Natural killer cell (primary cell): ENCODE results near the gene SPDYC. TPM values are rescaled to one million over a fixed set of nuclear protein-coding genes. Genes with fewer than 3 reads are reported as not detected.

Experiments used
- ATAC-seq, 3 donors: fragments of 150-1000 bp in 2 of 3; fragments of 200-7000 bp in 1 of 3; cut with Tn5 transposase; 1 replicate in 1 of 3; 2 replicates in 2 of 3; pipeline ENCODE4 v1.10.0; 2021; ENCODE audit warnings: mild to moderate bottlenecking in 2 of 3, moderate library complexity in 2 of 3
- DNase-seq, 2 donors: peaks; one replicate each; pipeline versions ENCODE4 v3.0.0 to v3.0.0-alpha.2; 2013 to 2021; ENCODE audit warnings: mixed read lengths in 1 of 2
- H3K27ac ChIP-seq: one replicate; pipeline ENCODE4 v1.5.1; 2013; ENCODE audit warnings: mild to moderate bottlenecking, low read length
- H3K27me3 ChIP-seq: one replicate; pipeline ENCODE4 v1.6.1; 2013; ENCODE audit warnings: low read length; ENCODE audit not compliant: control insufficient read depth, insufficient read depth
- H3K36me3 ChIP-seq: one replicate; pipeline ENCODE4 v1.6.1; 2013; ENCODE audit warnings: low read length; ENCODE audit not compliant: control insufficient read depth, insufficient read depth
- H3K4me1 ChIP-seq: one replicate; pipeline ENCODE4 v1.6.1; 2013; ENCODE audit warnings: low read length; ENCODE audit not compliant: control insufficient read depth, insufficient read depth
- H3K4me3 ChIP-seq: one replicate; pipeline ENCODE4 v1.5.1; 2013; ENCODE audit warnings: low read length
- H3K9me3 ChIP-seq: one replicate; pipeline ENCODE4 v1.6.1; 2013; ENCODE audit warnings: low read length; ENCODE audit not compliant: control insufficient read depth, insufficient read depth
- H3K27ac Mint-ChIP-seq, 2 donors: one replicate each; pipeline ENCODE4 v1.8.0; 2022; ENCODE audit warnings: mild to moderate bottlenecking in 2 of 2, mixed read lengths in 2 of 2, moderate library complexity in 1 of 2
- H3K27me3 Mint-ChIP-seq, 2 donors: one replicate each; pipeline ENCODE4 v1.8.0; 2022; ENCODE audit warnings: low read depth in 2 of 2, mixed read lengths in 2 of 2
- H3K36me3 Mint-ChIP-seq: one replicate; pipeline ENCODE4 v1.8.0; 2022; ENCODE audit warnings: mixed read lengths
- H3K4me1 Mint-ChIP-seq, 2 donors: one replicate each; pipeline ENCODE4 v1.8.0; 2022; ENCODE audit warnings: mixed read lengths in 2 of 2
- H3K4me3 Mint-ChIP-seq: one replicate; pipeline ENCODE4 v1.8.0; 2022; ENCODE audit warnings: mild to moderate bottlenecking, moderate library complexity, mixed read lengths
- H3K9me3 Mint-ChIP-seq, 2 donors: one replicate each; pipeline ENCODE4 v1.8.0; 2022; ENCODE audit warnings: mixed read lengths in 2 of 2
- CTCF ChIP-seq: fragments of 200-600 bp; IDR thresholded peaks from one replicate; pipeline ENCODE4 v1.8.0; 2022; ENCODE audit warnings: antibody characterized with exemption
- WGBS: methylation state at CpG from one replicate; pipeline ENCODE4 v1.1.7; 2013; ENCODE audit warnings: missing lambda C conversion rate; ENCODE audit not compliant: insufficient coverage; 5-methylcytosine and 5-hydroxymethylcytosine counted together
- intact Hi-C: fragments of 100-400 bp; cut with micrococcal nuclease; formaldehyde crosslinking; loops from one replicate; pipeline ENCODE4 v1.14.2; 2022
- total RNA-seq, 4 donors: library from RNA; stranded (reverse); fragments of 120-200 nt in 1 of 4; gene quantifications; one replicate each; pipeline versions ENCODE4 v1.2.3 to v1.2.4, GENCODE V29; 2013 to 2022

Gene SPDYC
- total RNA-seq, 3 donors from 2014 or later (not counting 1 experiment from before 2014, with no cell fraction given) = not detected

GRCh38 chr11:65180877-65181568 is 11.0 kb downstream of the SPDYC start:
- Mint-ChIP-seq H3K4me3 (peak overlapping the region; percentile 88), H3K27ac (peak overlapping the region in 1 of 2 donors; percentile 87), H3K36me3 (no peaks in the 10 kb centered on the region), H3K4me1 (peaks cover 14 to 40% of the 10 kb centered on the region in 2 donors), H3K27me3 (no peaks in the 10 kb centered on the region), H3K9me3 (no peaks in the 10 kb centered on the region)
- Histone ChIP-seq H3K27ac (peak overlapping the region; percentile 50), H3K4me3 (peak overlapping the region; percentile 83), H3K9me3 (no peaks in the 10 kb centered on the region), H3K4me1 (peaks cover 25% of the 10 kb centered on the region), H3K27me3 (no peaks in the 10 kb centered on the region), H3K36me3 (peaks cover 14% of the 10 kb centered on the region)
- DNase-seq (peak; percentile 52 to 74), ATAC-seq (peak; percentile 80 to 86 (median 82))
- intact Hi-C loops = loop anchor here (2.0 kb wide), 1 partner anchor 70 kb away; the partner anchor contains the start of gene TM7SF2
- WGBS = under 1% methylated on average over 57 of the region's 60 CpGs
- peak; percentile 46 for TF ChIP-seq CTCF

GRCh38 chr11:65181569-65182257 is 11.7 kb downstream of the SPDYC start, which contains the start of gene CAPN1:
Gene CAPN1, plus strand, starts transcription at chr11:65181928. Its CDS starts 774 bp downstream, at chr11:65182702.
- H3K36me3 Mint-ChIP-seq = no peaks in the 10 kb centered on the region
- H3K27ac Mint-ChIP-seq = peak within 1 kb of the TSS; percentile 72 to 87
- peak; percentile 37 to 76 for DNase-seq
- no peaks in the 10 kb centered on the region for H3K27me3 Mint-ChIP-seq
- H3K4me1 Mint-ChIP-seq = peaks cover 14 to 46% of the 10 kb centered on the region in 2 donors
- intact Hi-C loops = loop anchor here (2.0 kb wide), 1 partner anchor 71 kb away; the partner anchor contains the start of gene TM7SF2
- H3K9me3 ChIP-seq = no peaks in the 10 kb centered on the region
- H3K27ac ChIP-seq = peak within 1 kb of the TSS; percentile 78
- peak within 1 kb of the TSS; percentile 88 for H3K4me3 Mint-ChIP-seq
- no peak for TF ChIP-seq CTCF
- H3K27me3 ChIP-seq = no peaks in the 10 kb centered on the region
- no peaks in the 10 kb centered on the region for H3K9me3 Mint-ChIP-seq
- ATAC-seq = peak; percentile 67 to 81 (median 74)
- WGBS = 1% methylated on average over 30 of the region's 43 CpGs
- peak within 1 kb of the TSS; percentile 83 for H3K4me3 ChIP-seq
- H3K4me1 ChIP-seq = peaks cover 25% of the 10 kb centered on the region
- H3K36me3 ChIP-seq = peaks cover 21% of the 10 kb centered on the region

- Mint-ChIP-seq H3K9me3 (no peaks in the 10 kb centered on the region), H3K36me3 (no peaks in the 10 kb centered on the region), H3K27me3 (no peaks in the 10 kb centered on the region), H3K27ac (peak overlapping the region; percentile 72 to 87), H3K4me1 (peaks cover 14 to 48% of the 10 kb centered on the region in 2 donors), H3K4me3 (peak overlapping the region; percentile 88)
- DNase-seq (peak in 1 of 2 donors; percentile 28), ATAC-seq (no peak)
- TF ChIP-seq CTCF = no peak
- H3K27me3 ChIP-seq = no peaks in the 10 kb centered on the region
- intact Hi-C loops = no loop called here
- WGBS = 60% methylated on average over 23 of the region's 23 CpGs
- H3K36me3 ChIP-seq = peaks cover 27% of the 10 kb centered on the region
- no peaks in the 10 kb centered on the region for H3K9me3 ChIP-seq
- H3K4me1 ChIP-seq = peaks cover 25% of the 10 kb centered on the region
- H3K27ac ChIP-seq = peak overlapping the region; percentile 78
- peak overlapping the region; percentile 83 for H3K4me3 ChIP-seq
Observed at GRCh38 chr11:65182258-65183170, 12.5 kb downstream of the SPDYC start.
